Transverse colon (tissue), 4 donors: Measurements from ENCODE around the gene CD53.

Experiments used
- POLR2A ChIP-seq: fragments of 450-650 bp; IDR thresholded peaks from one replicate; pipeline ENCODE4 v1.6.1; 2016; ENCODE audit warnings: antibody characterized with exemption, mild to moderate bottlenecking, moderate library complexity
- POLR2AphosphoS5 ChIP-seq, 3 donors: sonication (generic); formaldehyde crosslinking; IDR thresholded peaks; one replicate each; pipeline ENCODE4 v1.6.1; 2016; ENCODE audit warnings: antibody characterized with exemption in 3 of 3
- TF ChIP-seq, protein P1 (sequence below), 5 experiments: fragments of 200-600 bp in 3 of 5; fragments of 450-650 bp in 2 of 5; sonication (generic) in 3 of 5; IDR thresholded peaks; 1 replicate in 2 of 5; 2 replicates in 3 of 5; pipeline ENCODE4 v1.5.1; 2016 to 2017; ENCODE audit warnings: antibody characterized with exemption in 5 of 5, inconsistent platforms in 3 of 5, mild to moderate bottlenecking in 2 of 5, moderate library complexity in 1 of 5

DNA sequence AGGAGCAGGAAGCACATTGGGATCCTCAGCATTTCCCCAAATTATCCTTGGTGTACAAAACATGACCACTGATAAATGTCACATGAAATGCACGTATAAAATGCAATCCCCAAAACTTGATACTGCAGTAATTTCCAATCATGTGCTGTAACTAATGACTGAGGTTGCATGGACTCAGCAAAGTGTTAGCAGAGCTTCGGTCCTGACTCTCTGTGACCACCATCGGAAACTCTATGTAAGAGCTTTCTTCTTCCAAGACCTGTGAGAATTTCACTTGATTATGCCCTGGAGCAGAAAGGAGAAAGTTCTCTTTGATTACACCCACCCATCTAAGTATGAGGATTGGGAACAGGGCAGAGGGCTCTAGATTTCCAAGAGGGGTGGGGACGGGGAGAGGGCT is 908 bp downstream of the CD53 start:
- TF ChIP-seq, protein P1, sequence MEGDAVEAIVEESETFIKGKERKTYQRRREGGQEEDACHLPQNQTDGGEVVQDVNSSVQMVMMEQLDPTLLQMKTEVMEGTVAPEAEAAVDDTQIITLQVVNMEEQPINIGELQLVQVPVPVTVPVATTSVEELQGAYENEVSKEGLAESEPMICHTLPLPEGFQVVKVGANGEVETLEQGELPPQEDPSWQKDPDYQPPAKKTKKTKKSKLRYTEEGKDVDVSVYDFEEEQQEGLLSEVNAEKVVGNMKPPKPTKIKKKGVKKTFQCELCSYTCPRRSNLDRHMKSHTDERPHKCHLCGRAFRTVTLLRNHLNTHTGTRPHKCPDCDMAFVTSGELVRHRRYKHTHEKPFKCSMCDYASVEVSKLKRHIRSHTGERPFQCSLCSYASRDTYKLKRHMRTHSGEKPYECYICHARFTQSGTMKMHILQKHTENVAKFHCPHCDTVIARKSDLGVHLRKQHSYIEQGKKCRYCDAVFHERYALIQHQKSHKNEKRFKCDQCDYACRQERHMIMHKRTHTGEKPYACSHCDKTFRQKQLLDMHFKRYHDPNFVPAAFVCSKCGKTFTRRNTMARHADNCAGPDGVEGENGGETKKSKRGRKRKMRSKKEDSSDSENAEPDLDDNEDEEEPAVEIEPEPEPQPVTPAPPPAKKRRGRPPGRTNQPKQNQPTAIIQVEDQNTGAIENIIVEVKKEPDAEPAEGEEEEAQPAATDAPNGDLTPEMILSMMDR (IDR thresholded peaks at IDR 0.05) = no peak
- TF ChIP-seq POLR2AphosphoS5 (IDR thresholded peaks at IDR 0.05) (no peak), POLR2A (no peak)
